ENCODE data around the gene PGLYRP4.

GRCh38 chr1:153364766-153365666 lies 16.4 kb upstream of the PGLYRP4 start:
- TF ChIP-seq CTCF (conservative IDR thresholded peaks at IDR 0.05; ENCODE audit: low read length) (no peak), EZH2phosphoT487 (IDR thresholded peaks at IDR 0.05; ENCODE audit: borderline replicate concordance) (no peak)
